GM10248 (cell line): ENCODE data around the gene ZSWIM6.

Experiments used
- CTCF ChIA-PET: fragments of 300-600 bp; sonication (Branson Sonifier 250); formaldehyde crosslinking; extraction: SDS; loops from one replicate; lab custom pipeline; 2021; ENCODE audit warnings: antibody characterized with exemption; lab: Yijun Ruan, JAX
- POLR2A ChIA-PET: fragments of 350-650 bp; sonication (Branson Sonifier 250); formaldehyde crosslinking; extraction: SDS; loops from one replicate; lab custom pipeline; 2020; ENCODE audit warnings: antibody characterized with exemption; lab: Yijun Ruan, JAX
- DNase-seq: peaks from one replicate; pipeline ENCODE4 v3.0.0; 2012; ENCODE audit errors: extremely low spot score
- TF ChIP-seq, protein P1 (sequence below): IDR thresholded peaks from 2 replicates; pipeline ENCODE4 v1.5.1; 2012; ENCODE audit warnings: mild to moderate bottlenecking, low read depth; ENCODE audit errors: extremely low read depth, missing control alignments, control extremely low read depth

ZSWIM6 gene

DNA sequence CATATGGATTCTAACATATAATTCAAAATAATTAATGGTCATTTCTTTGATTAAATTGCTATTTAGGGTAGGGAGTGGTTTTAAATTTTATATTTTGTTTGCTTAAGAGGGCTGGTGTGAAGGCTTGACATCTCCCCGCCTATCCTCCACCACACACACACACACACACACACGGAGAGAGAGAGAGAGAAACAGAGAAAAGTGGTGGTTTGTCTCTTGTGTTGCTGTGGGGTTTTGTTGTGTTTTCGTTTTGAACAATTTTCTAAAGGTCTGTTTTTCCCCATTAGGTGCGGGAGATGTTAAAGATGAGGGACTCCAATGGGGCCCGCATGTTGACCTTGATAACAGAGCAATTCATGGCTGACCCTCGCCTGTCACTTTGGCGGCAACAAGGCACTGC lies 161.9 kb downstream of the ZSWIM6 start:
- CTCF ChIA-PET = no interaction called here
- DNase-seq = no peak
- POLR2A ChIA-PET = no interaction called here
- TF ChIP-seq, protein P1, sequence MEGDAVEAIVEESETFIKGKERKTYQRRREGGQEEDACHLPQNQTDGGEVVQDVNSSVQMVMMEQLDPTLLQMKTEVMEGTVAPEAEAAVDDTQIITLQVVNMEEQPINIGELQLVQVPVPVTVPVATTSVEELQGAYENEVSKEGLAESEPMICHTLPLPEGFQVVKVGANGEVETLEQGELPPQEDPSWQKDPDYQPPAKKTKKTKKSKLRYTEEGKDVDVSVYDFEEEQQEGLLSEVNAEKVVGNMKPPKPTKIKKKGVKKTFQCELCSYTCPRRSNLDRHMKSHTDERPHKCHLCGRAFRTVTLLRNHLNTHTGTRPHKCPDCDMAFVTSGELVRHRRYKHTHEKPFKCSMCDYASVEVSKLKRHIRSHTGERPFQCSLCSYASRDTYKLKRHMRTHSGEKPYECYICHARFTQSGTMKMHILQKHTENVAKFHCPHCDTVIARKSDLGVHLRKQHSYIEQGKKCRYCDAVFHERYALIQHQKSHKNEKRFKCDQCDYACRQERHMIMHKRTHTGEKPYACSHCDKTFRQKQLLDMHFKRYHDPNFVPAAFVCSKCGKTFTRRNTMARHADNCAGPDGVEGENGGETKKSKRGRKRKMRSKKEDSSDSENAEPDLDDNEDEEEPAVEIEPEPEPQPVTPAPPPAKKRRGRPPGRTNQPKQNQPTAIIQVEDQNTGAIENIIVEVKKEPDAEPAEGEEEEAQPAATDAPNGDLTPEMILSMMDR = no peak

DNA sequence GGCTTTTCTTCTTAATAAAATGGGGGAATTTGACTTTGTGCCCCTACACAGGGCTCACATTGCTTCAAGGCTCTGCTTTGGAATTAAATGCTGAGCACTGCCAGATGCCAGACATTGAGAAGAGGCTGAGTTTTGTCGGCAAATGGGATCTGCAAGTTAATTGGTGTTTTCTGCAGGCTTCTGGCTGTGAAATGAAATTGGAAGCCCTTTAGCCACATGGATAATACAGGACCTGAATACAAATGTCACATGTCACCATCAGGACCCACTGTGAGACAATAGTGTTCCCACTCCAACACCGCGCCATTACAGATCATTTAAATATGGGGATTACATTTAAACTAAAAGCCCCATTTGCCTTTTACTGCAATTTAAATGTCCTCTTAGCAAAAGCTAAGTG lies 164.4 kb downstream of the ZSWIM6 start:
- CTCF ChIA-PET = interaction anchor here (1.1 to 1.2 kb wide), 2 partner anchors 9 to 11 kb away, joined by 3 to 4 read pairs; no protein-coding TSS in a partner anchor
- TF ChIP-seq, protein P1 = no peak
- DNase-seq = no peak
- POLR2A ChIA-PET = no interaction called here

DNA sequence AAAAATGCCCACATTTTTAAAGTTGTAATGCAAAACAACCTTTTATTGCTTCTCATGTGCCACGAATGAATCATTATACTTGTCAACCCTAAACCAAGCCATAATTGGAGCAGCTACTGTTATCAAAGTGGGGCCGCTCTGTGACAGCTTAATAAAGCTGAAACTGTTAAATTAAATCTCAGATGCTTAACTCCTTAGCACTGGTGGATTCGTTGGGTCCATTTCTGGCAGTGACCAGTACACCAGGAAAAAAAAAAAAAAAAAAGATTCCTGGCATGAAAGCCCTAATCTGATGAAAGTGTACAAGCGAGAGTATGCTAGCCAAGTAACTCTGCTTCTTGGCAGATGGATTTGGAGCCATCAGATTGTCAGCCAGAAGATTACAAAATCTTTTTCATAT lies 164.8 kb downstream of the ZSWIM6 start:
- TF ChIP-seq, protein P1 = no peak
- ChIA-PET POLR2A (no interaction called here), CTCF (interaction anchor here (1.1 to 1.2 kb wide), 2 partner anchors 9 to 10 kb away, joined by 3 to 4 read pairs; no protein-coding TSS in a partner anchor)
- DNase-seq = no peak

DNA sequence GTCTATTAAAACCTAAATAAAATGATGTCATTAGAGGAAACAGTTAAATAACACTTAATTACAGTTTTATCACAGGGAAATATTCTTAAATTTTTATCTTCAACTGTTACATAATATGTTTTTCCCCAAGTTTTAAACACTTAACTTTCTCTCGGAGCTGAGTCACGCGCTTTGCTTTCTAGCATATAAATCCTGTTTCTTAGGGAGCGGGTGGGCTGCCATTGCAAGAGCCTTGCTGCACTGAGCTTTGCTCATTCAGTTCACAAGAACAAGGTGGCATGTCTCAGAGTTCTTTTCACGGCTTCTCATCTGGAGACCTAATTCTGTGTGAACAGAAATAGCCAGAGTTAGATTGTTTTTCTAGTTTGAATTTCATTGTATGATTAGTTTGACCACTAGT lies 166.1 kb downstream of the ZSWIM6 start:
- POLR2A ChIA-PET = no interaction called here

DNA sequence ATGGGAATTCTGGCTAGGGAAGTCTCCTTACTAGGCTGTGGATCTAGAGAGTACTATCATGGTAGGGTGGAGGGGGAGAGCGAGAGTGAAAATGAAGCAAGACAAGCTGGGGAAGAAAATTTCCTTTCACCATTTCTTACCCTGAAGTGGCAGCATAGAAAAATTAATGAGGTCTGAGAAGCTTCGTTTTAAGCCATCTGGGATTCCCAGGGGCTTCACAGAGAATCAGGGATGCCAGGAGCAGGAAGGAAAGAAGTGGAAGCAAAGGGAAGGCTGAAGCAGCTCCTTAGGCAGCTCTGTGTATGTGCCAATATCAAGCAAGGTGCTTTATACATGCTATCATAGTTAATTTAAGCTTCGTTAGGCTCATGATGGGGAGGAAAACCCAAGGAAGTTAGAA lies 169.9 kb downstream of the ZSWIM6 start:
- ChIA-PET CTCF (interaction anchor here (1.1 kb wide), 1 partner anchor 22 kb away, joined by 3 read pairs; no protein-coding TSS in a partner anchor), POLR2A (no interaction called here)
- TF ChIP-seq, protein P1 = no peak
- DNase-seq = no peak

More for the DNA sequence above, 166.1 kb downstream of the ZSWIM6 start:
- TF ChIP-seq, protein P1 = no peak
- CTCF ChIA-PET = interaction anchor here (0.8 kb wide), 1 partner anchor 27 kb away, joined by 3 read pairs; no protein-coding TSS in a partner anchor
- DNase-seq = no peak

DNA sequence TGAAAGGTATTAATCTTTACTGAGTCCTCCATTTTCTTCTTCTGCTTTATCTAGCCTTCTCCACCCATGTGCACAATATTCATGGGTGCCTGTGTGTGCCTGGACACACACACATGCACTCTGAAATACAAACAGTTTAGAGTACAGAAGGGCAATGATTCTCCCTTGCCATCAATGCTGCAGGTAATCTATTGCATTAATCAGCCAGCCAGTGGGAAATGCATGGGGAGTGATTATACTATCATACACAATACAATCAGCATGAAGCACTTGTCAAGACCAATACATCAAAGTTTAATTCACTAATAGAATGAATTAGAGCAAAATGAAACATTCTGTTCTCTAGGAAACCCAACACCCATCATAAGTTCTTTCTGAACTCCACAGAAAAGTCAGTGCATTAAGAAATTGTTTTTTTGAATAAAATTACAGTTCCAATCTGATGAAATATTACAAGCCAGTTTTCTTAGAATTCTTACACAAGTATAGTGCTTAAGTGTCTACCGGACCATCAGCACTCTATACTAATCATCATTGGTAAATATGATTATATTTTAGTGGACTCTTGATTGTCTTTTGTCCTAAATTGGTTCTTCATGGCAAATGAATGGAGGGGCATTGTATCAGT lies 172.2 kb downstream of the ZSWIM6 start:
- DNase-seq = no peak
- CTCF ChIA-PET = no interaction called here
- POLR2A ChIA-PET = no interaction called here
- TF ChIP-seq, protein P1 = no peak
